CD4-positive, alpha-beta T cell treated with Interferon alpha-2 for 1 hour (primary cell): ENCODE data around the gene XPNPEP2.

Source experiments
- DNase-seq, 2 donors: peaks; one replicate each; pipeline ENCODE4 v3.0.0-alpha.2; 2020 to 2022

XPNPEP2 gene

DNA sequence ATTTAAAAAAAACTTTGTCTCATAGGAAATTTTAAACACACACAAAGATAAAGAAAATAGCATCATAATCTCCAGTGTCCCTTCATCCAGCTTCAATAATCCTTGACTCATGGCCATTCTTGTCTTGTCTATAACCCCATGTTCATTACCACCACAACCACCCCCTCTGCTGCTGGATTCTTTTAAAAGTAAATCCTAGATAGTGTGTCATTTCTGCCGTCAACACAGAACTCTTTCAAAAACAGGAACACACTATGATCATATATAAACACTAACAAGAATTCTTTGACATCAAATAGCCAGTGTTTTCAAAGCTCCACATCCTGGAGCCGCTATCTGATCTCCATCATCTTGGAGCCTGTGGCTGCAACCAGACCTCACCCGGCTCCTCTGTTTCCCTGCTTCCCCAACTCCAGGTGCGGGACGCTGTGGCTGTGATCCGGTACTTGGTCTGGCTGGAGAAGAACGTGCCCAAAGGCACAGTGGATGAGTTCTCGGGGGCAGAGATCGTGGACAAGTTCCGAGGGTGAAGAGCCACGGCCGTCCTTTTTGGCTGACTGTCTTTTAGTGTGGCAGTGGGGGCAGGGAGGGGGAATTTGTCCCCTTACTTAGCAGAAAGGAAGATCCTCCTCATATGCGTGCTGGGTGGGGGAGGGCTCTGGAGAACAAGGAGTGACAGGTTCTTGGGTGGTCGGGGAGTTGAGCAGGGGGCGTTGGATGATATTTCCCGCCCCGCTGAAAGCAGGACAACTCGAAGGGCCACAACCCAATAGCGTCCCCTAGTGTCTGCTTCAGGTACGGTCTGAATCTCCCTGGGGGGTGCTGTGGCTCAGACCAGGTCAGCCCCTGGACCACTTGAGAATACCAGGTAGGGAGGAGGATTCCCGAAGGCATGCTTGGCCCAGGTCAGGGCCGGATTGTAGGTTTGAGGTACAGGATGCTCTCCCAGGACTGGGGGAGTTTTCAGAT lies 15.6 kb downstream of the XPNPEP2 start:
- DNase-seq: no peak

DNA sequence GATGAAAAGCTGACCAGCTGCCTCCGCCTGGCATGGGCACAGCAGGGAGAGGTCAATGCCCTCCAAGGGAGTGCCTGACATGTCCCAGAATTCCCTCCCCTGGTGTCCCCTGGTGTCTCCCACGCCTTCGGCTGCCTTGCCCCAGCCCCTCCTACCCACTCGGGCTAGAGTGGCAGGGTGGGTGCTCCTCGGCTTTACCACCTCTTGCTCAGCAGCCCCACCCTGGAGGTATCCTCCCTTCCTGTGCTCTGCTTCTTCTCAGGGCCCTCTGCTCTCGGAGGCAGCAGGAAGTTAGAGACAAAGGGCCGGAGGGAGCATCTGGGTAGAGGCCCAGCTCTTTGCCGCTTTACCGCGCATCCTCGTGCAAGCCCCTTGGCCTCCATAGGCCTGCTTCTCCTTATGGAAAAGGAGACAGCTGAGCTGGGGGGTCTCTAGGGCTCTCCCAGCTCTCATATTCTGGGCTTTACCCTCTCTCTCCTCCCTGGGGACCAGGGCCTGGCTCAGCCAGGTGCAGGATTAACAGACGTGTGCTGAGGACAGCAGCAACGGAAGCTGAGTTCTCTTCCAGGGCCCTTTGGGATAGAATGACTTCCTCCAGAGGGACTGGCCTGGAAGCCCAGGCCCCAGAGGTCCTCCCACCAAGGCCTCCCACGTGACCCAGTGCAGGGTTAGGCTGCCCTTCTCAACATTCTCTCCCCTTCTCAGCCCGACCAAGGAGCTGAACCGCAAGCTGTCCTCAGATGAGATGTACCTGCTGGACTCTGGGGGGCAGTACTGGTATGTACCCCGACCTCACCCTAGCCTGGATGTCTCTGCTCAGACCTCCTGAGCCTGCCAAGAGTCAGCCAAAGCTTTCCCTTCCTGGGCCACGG lies 17.2 kb downstream of the XPNPEP2 start:
- DNase-seq: peak; percentile 42

DNA sequence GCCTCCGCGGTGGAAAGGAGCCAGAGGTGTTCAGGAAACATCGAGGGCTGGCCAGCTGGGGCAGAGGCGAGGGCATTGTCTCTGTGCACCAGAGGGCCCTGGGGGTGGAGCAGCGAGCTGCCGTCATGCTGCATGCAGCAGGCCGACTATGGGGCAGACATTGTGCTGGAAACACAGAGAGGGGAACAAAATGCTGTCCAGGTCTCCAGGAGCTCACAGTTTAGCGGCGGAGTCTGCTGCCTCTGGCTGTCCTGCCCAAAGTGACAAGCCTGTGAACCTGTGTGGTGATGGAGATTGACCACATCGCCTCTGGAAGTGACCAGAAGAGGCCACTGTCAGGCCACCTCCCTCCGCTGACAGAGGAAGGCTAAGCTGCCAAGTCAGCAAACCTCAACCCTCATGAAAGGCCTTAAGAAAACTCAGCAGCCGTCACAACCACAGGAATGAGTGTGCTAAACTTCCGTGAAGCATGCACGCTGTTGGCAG lies 20.8 kb downstream of the XPNPEP2 start:
- DNase-seq: peak; percentile 59 to 62

DNA sequence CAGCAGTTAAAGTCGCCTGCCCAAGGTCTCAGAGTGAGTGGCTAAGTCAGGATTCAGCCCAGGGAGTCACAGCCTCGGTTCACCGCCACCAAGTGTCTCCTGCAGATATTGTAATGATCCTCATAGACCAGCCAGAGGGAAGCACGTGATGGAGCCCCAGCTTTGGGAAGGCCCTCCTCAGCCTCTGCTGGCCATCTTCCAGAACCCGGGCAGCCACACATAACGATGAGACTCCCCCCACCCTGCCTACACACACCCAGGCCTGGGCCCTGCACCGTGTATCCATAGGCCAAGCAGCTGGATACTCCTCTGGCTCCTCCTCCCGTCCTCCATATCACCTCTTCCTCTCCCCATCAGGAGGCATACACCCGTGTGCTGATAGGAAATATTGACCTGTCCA lies 21.4 kb downstream of the XPNPEP2 start:
- no peak for DNase-seq

DNA sequence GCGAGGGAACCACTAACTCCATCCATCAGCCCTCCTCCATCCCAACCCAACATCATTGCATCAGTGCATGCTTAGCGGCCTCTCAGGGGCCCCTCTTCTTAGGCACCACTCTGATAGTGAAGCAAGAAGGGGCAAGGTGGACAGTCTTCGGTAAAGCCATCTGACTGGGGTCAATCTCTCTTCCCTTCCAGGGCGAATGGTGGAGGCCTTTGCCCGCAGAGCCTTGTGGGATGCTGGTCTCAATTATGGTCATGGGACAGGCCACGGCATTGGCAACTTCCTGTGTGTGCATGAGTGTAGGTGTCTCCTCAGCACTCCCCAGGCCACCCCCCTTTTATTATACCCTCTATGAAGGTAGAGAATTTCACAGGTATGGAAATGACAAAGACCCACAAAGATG lies 22.2 kb downstream of the XPNPEP2 start:
- DNase-seq: no peak

DNA sequence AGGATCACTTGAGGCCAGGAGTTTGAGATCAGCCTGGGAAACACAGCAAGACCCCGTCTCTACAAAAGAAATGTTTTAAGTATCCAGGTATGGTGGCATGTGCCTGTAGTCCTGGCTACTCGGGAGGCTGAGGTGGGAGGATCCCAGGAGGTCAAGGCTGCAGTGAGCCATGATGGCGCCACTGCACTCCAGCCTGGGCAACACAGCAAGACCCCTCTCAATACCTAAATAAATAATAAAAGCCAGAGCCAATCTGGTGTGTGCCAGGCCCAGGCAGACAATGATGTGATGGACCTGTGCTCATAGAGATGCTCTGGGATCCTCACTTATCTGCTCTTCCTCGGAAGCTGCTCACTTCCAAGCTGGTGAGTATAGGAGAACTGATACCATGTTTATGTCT lies 22.8 kb downstream of the XPNPEP2 start:
- DNase-seq: no peak

DNA sequence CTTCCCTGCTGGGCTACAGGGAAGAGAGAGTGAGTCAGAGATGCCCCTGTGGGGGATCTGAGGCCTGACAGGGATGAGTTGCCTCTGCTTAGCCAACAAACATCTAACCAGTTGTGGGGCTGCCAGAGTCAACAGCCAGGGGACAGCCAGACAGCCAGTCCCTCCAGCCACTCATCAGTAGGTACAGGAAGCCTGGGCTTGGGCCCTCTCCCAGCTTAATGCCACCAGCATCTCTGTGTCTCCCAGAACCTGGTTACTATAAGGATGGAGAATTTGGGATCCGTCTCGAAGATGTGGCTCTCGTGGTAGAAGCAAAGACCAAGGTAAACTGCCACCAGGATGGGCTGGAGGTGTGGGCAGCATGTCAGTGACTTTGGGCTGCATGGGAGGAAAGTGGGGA lies 23.7 kb downstream of the XPNPEP2 start:
- no peak for DNase-seq

DNA sequence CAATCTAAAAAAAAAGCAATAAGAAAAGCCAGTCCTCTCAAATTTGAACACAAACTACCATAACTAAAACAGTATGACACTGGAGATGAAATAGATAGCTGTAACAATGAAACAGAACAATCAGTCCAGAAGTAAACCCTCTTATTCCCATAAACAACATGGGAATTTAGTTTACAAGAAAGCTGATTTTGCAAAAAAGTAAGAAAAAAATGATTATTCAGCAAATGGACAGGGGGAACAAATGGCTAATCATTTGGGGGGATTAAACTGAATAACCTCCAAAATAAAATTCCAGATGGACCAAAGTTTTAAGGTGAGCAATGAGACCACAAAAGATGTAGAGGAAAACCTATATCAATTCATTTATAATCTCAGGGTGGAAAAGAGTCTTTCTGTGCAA lies 24.9 kb downstream of the XPNPEP2 start:
- DNase-seq: no peak

DNA sequence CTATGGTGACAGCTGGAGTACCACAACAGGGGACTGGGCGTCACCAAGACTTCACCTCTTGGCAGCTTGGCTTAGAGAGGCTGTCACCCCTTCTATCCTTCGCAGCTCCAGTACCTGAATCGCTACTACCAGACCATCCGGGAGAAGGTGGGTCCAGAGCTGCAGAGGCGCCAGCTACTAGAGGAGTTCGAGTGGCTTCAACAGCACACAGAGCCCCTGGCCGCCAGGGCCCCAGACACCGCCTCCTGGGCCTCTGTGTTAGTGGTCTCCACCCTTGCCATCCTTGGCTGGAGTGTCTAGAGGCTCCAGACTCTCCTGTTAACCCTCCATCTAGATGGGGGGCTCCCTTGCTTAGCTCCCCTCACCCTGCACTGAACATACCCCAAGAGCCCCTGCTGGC lies 29.4 kb downstream of the XPNPEP2 start:
- no peak for DNase-seq

DNA sequence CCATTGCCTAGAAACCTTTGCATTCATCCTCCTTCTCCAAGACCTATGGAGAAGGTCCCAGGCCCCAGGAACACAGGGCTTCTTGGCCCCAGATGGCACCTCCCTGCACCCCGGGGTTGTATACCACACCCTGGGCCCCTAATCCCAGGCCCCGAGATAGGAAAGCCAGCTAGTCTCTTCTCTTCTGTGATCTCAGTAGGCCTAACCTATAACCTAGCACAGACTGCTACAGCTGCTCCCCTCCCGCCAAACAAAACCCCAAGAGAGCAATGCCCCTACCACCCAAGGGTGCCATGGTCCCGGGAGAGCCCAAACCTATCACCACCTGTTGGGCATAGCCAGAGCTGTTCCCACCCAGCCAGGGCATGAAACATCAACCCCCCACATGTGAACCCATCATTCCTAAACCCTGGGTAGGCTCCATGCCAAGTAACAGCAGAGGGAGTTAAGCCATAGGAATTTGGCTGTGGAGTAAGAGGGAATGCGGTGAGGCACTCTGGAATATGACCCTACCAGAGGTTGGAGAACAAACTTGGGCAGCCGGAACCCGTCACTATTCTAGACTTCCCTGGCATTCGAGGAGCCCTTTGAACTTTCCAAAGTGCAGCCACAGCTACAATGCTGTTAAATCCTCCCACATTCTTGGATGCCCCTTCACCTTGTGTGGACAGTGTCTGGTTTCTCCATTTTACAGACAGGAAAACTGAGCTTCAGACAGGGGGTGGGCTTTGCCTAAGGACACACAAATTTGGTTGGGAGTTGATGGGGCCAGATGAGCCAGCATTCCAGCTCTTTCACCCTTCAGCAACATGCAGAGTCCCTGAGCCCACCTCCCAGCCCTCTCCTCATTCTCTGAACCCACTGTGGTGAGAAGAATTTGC lies 30.0 kb downstream of the XPNPEP2 start:
- DNase-seq: no peak

DNA sequence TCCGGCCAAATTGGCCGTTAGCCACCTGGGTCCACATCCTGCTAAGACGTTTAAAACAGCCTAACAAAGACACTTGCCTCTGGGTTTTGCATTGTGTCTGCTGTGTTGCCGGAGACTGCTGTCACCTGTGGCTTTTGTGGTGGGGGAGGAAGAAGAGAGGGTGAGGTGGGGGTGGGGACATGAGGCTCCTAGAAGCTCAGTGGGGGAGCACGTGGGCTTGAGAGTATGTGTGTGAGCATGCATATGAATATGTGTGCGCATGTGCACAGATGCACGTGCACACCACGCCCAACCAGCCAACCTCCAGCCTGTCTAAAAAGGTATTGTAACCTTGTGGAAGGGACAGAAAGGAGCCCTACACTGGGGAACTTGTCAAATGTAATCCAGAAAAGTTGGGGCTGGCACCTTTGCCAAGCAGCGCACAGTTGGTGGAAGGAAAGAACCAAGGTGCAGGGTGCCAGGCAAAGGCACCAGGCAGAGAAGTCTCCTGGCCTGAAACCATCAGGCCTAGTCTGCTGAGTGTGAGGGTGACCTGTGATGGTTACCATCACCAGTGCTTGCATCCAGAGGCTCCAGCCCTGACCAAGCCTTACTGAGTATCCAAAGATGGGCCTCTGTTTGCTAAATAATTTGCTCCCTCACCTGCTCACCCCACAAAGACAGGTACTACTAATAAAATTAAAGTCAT lies 30.8 kb downstream of the XPNPEP2 start:
- DNase-seq: peak; percentile 81 to 84

DNA sequence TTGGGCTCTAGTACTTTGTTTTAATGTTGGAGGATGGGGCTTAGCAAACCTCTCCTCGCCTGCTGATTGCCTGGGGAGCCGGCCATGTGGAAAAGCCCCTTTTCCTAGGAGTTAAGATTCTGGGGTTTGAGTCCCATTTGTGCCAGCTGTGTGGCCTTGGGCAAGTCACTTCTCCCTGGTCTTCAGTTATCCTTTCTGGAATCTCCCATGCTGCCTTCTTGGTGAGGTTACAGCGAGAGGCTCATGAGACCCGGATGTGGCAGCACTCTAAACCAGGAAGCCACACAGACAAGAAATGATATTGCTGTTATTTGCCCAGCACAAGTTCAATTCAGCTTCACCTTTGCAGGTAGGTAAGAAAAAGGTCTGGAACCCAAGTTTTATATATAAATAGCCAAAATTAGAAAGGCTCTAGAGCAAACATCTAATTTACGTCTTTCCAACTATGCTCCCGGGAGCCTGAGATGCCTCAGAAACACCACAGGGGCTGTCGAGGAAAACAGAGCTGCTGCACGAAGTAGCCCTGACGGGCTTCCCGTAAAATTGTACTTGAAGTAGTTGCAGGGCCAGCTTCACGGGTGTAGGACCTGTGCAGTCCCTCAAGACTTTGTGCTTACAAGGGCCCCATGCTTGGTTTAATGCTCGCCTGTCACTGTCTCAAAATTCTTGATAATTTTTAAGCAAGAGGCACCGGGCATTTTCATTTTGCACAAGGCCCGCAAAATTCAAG lies 32.7 kb downstream of the XPNPEP2 start:
- peak in 1 of 2 donors; percentile 50 for DNase-seq

DNA sequence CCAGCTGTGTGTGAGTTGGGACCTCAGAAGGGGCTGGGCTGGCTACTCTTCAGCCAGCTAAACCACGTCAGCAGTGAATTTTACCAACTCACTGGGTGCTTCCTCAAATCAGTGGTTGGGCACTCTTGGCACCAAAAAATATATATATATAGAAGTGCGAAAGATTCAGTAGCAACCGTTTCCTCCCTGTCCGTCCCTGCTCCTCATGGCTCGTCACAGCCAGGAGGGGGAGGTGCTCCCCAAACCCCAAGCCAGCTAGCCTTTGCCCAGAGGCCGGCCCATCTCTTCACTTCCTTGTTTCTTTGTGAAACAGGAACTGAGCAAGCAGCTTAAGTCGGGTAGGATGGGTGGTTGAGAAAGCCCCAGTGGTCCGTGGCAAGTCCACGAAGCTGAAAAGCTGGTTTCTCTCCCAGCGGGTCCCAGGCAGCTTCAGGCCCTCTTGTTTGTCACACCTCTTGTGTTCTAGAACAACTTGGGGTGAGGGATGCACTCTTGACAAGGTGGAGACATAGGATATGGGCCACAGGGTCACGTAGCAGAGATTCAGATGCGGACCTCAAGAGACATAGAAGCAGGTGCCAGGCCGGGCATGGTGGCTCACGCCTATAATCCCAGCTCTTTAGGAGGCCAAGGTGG lies 34.1 kb downstream of the XPNPEP2 start:
- DNase-seq: peak; percentile 63 to 89

DNA sequence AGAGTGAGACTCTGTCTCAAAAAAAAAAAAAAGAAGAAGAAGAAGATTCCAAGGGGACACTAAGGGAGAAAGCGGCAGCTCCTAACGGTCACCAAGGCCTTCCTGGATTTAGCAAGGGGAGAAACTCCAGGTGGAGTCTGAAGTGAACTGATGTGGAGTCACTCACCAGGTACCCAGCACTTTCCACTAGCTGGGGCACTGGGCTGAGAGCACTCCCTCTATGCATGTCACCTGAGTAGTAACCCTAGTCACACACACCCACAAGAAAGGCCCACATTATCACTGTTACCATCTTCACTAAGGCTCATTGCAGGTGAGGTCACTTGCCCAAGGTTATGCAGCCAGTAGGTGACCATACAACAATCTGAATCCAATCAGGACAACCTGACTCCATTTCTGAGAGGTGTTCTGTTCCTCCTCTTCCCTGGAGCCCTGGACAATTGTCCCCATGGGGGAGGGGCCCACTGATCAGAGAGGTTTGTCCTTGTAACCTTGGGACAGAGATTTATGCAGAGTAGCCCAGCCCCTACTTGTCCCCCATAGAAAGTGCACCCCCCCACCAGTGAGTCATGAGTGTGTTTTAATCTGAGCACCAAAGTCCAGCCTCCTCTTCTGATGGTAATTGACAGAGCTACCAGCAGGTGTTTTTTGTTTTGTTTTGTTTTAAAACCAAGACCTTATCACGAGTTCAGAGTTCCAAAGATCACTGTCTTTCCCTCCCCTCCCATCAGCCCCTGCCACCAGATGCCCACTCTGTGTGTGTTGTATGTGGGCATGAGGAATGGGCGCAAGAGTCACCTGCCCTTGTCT lies 35.1 kb downstream of the XPNPEP2 start:
- DNase-seq: no peak

DNA sequence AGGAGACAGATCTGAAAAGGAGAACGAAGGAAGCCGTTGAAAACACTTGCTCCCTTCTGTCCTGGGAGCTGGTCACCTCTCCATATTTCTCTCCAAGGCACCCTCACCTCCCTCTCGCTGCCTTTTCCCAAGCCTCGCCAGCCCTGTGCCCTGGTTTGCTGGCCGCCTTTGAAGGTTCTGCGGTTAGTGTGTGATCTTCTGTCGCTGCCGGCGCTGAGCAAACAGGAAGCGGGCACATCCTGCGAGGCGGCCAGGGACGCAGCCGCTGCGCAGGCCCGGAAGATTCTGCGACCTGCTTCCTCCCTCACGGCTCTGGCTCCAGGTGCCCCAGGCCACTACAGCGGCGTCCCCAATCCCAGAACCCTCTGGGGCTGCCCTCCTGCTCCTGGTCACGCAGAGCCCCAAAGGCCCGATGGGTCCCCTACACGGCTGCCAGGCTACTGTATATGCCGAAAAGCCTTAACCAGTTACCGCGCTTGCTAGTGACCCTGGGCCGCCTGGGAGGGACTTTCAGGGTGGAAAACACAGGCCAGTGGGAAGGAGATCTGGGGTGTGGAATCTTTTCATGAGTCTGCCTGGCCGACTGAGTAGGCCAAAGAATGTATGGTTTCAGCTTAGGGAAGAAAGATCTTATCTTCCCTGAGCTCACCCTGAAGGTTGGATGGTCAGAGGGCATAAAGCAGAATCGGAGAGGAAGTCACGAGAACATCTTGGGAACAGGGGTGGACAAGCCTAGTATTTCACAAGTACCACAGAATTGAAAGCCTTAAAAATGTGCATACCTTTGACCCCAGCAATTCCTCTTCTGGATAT lies 38.6 kb downstream of the XPNPEP2 start:
- DNase-seq: peak; percentile 74 to 75

DNA sequence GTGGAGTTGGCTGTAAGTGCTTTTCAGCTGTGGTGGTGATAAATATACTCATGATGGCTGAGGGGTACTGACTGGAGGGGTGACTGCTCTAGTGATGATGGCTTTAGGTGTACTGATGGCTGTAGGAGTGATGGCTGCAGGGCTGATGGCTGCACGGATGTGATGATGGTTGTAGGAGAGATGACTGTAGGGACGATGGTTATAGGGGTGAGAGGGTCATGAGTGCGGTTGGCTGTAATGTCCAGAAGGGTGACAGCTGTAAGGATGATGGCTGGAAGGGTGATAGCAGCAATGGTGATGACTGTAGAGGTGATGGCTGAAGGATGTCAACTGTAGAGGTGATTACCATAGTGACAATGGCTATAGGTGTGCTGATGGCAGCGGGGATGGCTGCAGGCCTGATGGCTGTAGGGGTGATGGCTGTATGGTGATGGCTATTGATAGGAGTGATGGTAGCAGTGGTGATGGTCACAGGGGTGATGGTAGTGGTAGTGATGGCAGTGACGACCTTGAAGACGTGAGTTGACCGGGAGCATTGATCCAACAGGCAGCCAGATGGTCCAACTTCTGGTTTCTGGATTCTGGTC lies 40.4 kb downstream of the XPNPEP2 start:
- DNase-seq: no peak

DNA sequence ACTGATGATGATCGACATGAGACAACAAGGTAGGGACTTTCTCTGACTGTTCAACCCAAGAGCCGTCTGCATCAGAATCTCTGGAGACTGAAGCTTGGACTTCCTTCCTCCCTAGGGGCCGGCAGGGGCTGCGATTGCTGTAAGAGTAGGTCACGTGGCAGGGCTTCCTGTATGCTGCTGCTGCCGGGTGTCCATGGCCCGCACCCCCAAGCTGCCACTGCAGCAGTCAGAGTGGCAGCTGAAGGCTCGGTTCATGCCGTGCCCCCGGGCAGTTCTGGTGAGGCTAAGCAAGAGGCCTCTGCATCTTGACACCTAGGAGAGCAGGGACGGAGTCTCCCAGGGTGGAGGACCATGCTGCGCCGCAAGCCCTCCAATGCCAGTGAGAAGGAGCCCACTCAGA lies 41.0 kb downstream of the XPNPEP2 start, which contains the start of gene SASH3:
TSS of gene SASH3 (plus strand) at position 203 of the 400 bp plus-strand sequence. CDS start at position 352, 149 bp downstream.
- DNase-seq: peak; percentile 76 to 80

DNA sequence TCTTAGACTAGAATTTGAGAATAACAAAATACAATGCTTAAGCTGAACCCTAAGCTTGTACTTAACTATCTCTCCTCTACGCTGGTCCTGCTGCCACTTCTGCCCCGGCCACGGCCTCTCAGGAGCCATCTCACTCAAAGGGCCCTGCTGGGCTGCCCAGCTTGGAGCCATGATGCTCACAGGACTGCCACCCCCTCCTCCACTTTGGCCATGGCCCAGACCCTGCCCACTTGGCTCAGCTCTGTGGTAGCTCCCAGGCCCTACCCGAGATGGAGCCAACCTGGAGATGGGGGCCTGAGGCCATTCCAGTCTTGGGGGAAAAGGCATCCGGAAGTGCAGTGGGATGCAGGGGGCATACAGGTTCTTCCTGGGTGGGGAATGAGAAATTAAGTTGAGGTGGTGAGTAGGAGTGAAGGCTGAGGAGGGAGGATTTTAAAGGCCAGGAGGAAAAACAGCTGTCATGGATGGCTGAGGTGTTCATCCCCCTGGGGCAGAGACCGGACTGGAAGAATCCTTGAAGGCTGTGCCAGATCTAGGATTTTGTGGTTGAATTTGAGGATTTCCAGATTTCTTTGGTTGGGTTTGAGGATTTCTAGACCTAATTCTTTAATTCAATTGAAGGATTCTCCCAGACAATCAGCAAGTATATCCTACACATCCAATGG lies 41.8 kb downstream of the XPNPEP2 start:
- no peak for DNase-seq
